H1 (cell line): Measurements from ENCODE around the gene C10orf120.

Source experiments
- CBX5 ChIP-seq: fragments of 300-800, 300-1000 bp; sonication (generic); IDR thresholded peaks from 2 replicates; pipeline ENCODE4 v1.7.1; 2016; ENCODE audit warnings: antibody characterized with exemption, low read length, low read depth
- CEBPB ChIP-seq: IDR thresholded peaks from 2 replicates; pipeline ENCODE4 v1.6.1; 2012; ENCODE audit warnings: low read depth, low read length
- CHD2 ChIP-seq: IDR thresholded peaks from 2 replicates; pipeline ENCODE4 v1.6.1; 2012; ENCODE audit warnings: low read length, improper control_type of control experiment
- CREB1 ChIP-seq: IDR thresholded peaks from 2 replicates; pipeline ENCODE4 v1.6.1; 2012; ENCODE audit warnings: inconsistent platforms
- EP300 ChIP-seq, 2 experiments: IDR thresholded peaks; 1 replicate in 1 of 2; 2 replicates in 1 of 2; pipeline ENCODE4 v1.6.1; 2011 to 2012; ENCODE audit warnings: low read depth in 2 of 2, low read length in 2 of 2, mild to moderate bottlenecking in 2 of 2, borderline replicate concordance in 1 of 2, inconsistent platforms in 1 of 2, moderate library complexity in 1 of 2
- EZH2 ChIP-seq: fragments of 200-600 bp; sonication (generic); IDR thresholded peaks from 2 replicates; pipeline ENCODE4 v1.7.1; 2012; ENCODE audit warnings: low read depth, mild to moderate bottlenecking, moderate library complexity, low read length, inconsistent platforms; ENCODE audit not compliant: severe bottlenecking
- JUN ChIP-seq: IDR thresholded peaks from 2 replicates; pipeline ENCODE4 v1.6.1; 2011; ENCODE audit warnings: low read depth, mild to moderate bottlenecking, improper control_type of control experiment, low read length
- KDM1A ChIP-seq: fragments of 200-600, 300-600 bp; sonication (generic); IDR thresholded peaks from 2 replicates; pipeline ENCODE4 v1.7.1; 2016; ENCODE audit warnings: mild to moderate bottlenecking, low read length, borderline replicate concordance
- MAFK ChIP-seq: IDR thresholded peaks from 2 replicates; pipeline ENCODE4 v1.6.1; 2012; ENCODE audit warnings: low read depth, mild to moderate bottlenecking, improper control_type of control experiment, low read length
- YY1 ChIP-seq: IDR thresholded peaks from 2 replicates; pipeline ENCODE4 v1.6.1; 2011; ENCODE audit warnings: low read depth, mild to moderate bottlenecking, low read length
- TF ChIP-seq, protein P1 (sequence below), 3 experiments: IDR thresholded peaks; 1 replicate in 2 of 3; 2 replicates in 1 of 3; pipeline versions ENCODE4 v1.5.1 to v1.6.1; 2011; ENCODE audit warnings: low read length in 3 of 3, mild to moderate bottlenecking in 3 of 3, inconsistent platforms in 2 of 3, low read depth in 1 of 3, moderate library complexity in 1 of 3; ENCODE audit not compliant: insufficient read depth in 1 of 3; ENCODE audit errors: control extremely low read depth in 1 of 3
- TF ChIP-seq, protein P2 (sequence below): IDR thresholded peaks from 2 replicates; pipeline ENCODE4 v1.6.1; 2011; ENCODE audit warnings: low read length, improper control_type of control experiment

DNA sequence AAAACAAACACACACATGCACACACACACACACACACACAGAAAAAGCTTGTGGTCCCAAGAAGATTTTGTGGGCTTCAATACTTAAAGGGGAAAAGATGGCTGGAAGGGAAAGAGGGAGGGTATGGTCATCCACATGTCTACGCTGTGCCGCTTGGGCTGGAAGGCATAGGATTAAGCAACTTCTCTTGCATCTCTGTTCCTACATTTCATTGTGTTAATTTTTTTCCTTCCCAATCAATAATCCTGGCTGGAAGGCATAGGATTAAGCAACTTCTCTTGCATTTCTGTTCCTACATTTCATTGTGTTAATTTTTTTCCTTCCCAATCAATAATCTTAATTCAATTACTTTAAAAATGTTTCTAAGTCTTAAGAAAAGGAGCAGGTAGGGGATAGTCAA is 30.6 kb downstream of the C10orf120 start:
- TF ChIP-seq, protein P1, sequence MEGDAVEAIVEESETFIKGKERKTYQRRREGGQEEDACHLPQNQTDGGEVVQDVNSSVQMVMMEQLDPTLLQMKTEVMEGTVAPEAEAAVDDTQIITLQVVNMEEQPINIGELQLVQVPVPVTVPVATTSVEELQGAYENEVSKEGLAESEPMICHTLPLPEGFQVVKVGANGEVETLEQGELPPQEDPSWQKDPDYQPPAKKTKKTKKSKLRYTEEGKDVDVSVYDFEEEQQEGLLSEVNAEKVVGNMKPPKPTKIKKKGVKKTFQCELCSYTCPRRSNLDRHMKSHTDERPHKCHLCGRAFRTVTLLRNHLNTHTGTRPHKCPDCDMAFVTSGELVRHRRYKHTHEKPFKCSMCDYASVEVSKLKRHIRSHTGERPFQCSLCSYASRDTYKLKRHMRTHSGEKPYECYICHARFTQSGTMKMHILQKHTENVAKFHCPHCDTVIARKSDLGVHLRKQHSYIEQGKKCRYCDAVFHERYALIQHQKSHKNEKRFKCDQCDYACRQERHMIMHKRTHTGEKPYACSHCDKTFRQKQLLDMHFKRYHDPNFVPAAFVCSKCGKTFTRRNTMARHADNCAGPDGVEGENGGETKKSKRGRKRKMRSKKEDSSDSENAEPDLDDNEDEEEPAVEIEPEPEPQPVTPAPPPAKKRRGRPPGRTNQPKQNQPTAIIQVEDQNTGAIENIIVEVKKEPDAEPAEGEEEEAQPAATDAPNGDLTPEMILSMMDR (IDR thresholded peaks at IDR 0.05; ENCODE audit: control extremely low read depth in 1 of 3, insufficient read depth in 1 of 3, low read depth in 1 of 3, low read length in 3 of 3): no peak
- no peak for TF ChIP-seq YY1
- TF ChIP-seq EP300 (IDR thresholded peaks at IDR 0.05; ENCODE audit: borderline replicate concordance in 1 of 2, low read depth in 2 of 2, low read length in 2 of 2): no peak
- TF ChIP-seq EZH2: no peak
- TF ChIP-seq KDM1A: no peak
- TF ChIP-seq CHD2: no peak
- TF ChIP-seq, protein P2, sequence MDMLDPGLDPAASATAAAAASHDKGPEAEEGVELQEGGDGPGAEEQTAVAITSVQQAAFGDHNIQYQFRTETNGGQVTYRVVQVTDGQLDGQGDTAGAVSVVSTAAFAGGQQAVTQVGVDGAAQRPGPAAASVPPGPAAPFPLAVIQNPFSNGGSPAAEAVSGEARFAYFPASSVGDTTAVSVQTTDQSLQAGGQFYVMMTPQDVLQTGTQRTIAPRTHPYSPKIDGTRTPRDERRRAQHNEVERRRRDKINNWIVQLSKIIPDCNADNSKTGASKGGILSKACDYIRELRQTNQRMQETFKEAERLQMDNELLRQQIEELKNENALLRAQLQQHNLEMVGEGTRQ: no peak
- no peak for TF ChIP-seq CREB1
- no peak for TF ChIP-seq CEBPB
- TF ChIP-seq MAFK: no peak
- no peak for TF ChIP-seq CBX5
- no peak for TF ChIP-seq JUN
